Stimulated activated CD8-positive, alpha-beta memory T cell treated with anti-CD3 and anti-CD28 coated beads, Interleukin-12 subunit alpha, Interleukin-12 subunit beta, amount 100 ng/mL, for 24 hours (primary cell): ENCODE data around the gene SLC1A3.
"Not testable (repeated sequence)": the region's sequence is repeated elsewhere in the genome, so short reads cannot be mapped to it uniquely, and the experiment has no call there.

Experiments
- DNase-seq: peaks from one replicate; pipeline ENCODE4 v3.0.0-alpha.2; 2020; ENCODE audit errors: extremely low read depth

The SLC1A3 gene

DNA sequence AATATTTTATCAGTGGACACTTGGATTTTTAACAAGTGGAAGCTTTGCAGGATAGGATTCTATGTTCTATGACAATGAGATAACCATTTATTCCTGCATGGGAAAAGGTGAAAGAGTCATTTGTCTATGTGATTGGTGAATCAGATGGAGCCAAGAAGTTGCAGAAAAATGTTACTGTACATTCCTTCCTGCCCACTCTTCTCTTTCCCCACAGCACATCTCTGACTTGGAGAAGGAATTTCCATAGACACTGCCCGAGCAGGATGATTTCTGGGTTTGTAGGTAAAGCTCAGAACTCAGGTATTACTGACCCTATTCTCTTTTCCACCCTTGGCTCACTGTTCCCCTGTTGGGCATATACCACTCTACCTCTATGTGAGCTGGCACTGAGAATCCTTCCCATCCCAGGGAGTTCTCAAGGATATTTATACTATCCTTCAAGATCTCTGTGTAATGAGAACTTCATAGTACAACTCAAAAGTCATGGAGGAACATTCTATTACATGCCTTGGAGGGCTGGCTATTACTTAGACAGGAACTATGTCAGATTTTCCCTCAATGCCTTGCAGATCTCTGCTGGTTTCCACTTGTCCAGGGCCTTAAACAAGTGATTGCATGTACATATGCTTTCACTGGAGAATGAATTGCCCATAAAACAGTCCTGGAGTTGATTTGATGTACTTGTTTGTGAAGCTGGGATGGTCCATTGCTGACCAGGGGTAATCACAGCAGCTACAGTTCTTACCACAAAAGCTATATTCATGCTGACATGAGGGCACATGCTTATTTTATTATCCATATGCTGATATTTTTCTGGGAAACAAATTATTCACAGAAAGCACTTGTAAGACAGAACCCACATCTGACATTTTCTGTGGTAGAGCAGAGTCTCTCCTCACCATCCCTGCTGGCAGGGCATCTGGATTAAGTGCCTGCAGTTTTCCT lies 24.1 kb downstream of the SLC1A3 start:
- DNase-seq: no peak

DNA sequence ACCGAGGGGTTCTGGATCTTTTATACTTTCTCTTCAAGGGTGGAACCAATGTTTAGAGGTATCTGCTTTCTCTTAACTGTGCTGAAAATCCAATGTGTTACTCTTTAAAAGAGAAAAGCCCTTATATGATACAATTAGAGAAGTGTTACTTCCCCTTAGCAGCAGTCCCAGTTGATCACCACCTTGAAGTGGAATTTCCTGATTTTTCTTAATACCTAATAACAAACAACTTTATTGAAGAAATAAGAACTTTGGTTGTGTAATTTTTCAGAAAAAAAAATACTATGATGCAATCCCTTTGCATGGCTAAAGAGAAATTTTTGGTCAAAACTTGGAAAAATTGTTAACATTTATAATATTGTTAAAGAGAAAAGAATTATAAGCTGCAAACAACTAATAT lies 24.7 kb downstream of the SLC1A3 start:
- DNase-seq: no peak

DNA sequence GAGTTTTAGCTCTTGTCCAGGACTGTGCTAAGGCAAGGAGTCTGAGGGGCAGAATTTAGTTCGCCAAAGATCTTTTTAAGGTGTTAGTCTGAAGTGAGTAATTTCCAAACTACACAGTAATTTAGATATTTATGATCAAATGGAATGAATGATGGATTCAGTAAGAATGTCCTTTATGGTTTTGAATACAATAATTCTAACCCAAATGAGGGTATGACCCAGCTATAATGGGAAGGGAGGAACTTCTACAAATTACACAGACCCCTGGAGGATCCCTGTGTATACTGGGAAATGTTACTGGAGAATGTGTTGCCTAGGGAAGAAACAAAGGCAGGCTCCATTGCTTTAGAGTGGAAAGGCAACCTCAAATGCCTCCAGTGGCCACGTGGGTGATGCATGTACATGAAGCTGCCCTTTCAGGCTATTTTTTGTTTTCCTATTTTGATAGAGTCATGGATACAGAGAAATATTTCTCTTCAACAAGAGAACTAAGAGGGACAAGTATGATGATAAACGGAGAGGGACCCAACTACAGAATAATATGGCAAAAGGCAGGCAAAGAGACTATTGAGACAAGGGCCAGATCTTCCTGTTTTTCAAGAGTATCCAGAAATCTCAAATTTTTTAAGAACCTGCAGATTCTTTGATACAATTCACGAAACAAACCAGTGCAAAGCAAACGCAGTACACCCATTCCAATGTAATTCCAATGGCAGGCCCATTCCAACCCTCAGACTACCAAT lies 25.4 kb downstream of the SLC1A3 start:
- DNase-seq: no peak

GRCh38 chr5:36632363-36632664 lies 25.9 kb downstream of the SLC1A3 start:
- DNase-seq: no peak

DNA sequence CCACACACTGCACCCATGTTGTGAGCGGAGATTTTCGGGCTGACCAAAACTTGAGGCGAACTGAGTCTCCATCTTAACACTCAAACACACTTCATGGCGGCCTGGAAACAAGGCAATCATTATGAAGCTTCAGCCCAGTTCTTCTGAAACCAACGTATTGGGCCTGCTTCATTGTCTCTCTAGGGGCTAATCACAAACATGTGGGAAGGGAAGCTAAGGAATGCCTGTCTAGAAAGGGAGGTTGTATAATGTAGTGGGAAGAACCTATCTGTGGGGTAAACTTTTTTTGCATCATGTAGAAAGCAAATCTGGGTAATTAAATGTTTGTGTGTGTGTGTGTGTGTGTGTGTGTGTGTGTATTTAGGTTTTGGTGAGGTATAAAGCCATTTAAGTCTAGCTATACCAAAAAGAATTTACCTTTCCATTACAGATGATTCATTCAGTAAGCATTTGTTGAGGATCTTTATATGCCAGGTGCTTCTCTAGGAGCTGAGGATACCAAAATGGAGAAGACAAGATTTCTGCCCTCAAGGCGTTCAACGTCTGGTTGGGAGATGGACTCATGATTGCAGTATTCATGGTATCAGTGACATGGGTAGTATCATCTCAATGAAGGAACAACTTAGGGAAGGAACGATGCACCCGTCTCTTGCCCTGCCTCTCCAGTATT lies 29.4 kb downstream of the SLC1A3 start:
- no peak for DNase-seq

DNA sequence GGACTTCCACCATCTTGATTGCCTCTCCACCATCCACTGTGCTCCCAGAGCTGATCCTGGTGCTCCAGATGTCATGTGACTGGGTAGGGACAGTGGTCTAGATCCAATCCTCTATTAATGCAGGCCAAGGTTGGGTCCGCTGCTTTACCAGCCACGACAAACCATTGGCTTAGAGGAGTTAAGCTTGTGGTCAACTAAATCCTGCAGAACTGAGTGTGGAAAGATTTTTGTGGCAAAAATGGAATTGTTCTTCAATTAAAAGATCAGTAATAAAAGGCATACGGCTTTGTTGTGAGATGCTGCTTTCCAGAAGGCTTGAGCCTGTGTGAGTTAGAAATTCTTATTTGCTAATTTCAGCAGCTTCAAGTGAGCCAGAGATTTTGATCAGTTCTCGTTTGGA lies 30.7 kb downstream of the SLC1A3 start:
- no peak for DNase-seq

GRCh38 chr5:36637516-36637915 lies 31.1 kb downstream of the SLC1A3 start:
- no peak for DNase-seq

DNA sequence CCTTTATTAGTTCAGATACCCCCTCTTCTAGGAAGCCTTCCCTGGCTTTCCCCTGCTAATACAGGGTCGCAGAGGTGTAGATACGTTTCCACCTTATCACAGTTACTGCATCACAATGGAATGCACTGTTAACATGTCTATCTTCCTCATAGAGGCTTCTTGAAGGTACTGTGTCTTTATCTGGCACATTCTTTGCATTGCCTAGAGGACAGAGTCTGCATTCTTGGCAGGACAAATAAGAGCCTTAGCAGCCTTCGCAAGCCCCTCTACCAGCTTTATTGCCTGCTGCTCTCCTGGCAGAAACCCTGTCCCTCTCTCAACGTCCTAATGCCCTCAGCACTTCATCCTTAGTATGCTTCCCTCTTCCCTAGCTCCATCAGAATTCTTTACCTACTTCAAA lies 31.6 kb downstream of the SLC1A3 start:
- no peak for DNase-seq

DNA sequence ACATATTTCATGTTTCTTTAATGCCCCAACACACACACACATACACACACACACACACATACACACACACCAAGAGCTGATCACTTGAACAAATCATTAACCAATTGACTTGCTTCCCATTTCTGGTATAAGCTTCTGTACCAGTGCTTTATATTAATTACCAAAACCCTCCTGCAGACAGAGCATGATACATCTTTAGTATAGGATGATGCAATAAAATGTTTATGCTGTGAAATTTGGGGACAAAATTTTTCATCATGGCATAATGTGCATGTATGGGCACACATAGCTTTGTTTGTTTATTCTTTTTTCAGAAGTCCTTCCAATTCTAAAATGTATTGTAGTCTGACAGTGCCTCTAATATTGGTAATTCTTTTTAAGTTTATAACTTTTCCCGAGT lies 34.5 kb downstream of the SLC1A3 start:
- no peak for DNase-seq

GRCh38 chr5:36641431-36641830 lies 35.0 kb downstream of the SLC1A3 start:
- no peak for DNase-seq

- DNase-seq: no peak
These were observed 35.7 kb downstream of the SLC1A3 start for GRCh38 chr5:36642089-36642488.

DNA sequence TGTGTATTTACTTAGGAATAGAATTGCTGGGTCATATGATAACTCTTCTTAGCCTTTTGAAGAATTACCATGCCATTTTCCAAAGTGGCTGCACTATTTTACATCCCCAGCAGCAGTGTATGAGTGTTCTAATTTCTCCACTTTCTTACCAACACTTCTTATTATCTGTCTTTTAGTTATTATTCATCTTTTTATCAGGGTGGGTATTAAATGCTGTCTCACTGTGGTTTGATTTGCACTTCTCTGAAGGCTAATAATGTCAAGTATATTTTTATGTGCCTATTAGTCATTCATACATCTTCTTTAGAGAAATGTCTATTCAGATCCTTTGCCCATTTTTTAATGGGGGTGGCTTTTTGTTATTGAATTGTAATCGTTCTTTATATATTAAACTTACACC lies 36.8 kb downstream of the SLC1A3 start:
- no peak for DNase-seq

GRCh38 chr5:36643841-36644240 lies 37.4 kb downstream of the SLC1A3 start:
- DNase-seq: not testable (repeated sequence)

DNA sequence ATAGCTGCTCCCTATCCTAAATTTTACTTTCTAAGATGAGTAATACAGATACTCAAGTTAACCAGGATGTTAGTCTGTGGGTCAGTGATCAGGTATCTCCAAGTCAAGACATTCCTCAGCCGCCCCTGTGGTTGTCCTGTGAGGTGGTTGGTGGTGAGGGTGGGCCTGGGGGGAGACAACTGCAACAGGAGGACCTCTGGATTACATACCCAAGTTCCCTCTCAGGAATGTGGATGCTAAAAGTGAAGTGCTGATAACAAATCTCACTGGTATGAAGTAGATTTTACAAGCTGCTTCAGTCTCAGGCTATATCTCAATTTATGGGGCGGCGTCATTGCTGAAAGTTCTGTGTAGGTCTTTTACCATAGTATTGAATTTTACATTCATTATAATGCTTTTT lies 38.3 kb downstream of the SLC1A3 start:
- DNase-seq: no peak

- DNase-seq: no peak
These were observed 39.7 kb downstream of the SLC1A3 start for GRCh38 chr5:36646100-36646499.

DNA sequence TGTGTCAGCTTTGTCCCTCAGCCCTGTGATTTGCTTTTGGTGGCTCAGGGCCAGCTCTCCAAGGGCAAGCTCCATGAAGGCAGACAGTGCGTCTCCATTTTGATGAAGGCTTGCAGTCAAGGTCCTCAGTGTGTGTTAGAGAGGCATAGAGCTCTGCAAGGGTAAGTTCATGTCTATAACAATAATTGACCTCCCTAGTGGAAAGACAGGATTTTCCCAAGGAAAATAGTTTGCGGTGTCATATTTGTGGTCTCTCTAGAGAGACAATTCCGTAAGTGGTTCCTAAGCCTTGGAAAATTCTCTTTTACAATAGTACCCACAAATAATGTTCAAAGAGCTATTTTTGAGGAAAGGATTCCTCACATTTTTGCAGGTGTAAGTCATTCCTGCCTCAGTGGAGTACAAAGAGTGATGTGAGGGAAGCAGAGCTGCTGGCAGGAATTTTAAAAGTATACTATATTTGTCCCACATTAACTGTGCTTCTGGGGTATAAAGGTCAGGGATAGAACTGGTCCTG lies 40.2 kb downstream of the SLC1A3 start:
- no peak for DNase-seq

DNA sequence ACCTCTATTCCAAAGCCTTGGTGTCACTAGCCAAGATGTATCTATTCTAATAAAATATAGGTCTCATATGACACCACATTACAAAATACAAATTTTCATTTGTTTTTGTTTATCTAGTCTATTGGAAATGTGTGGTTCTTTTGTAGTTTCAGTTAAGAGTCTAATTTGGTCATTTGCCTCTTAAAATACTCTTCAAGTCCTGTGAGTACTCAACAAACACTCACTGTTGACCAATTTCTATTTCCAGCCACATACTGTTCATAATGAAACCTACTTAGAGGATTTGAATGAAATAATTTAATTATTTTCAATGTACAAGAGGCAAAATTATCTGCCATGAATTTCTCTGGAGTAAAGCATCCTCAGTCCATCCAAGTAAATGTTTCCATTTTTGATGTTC lies 40.6 kb downstream of the SLC1A3 start:
- no peak for DNase-seq

- DNase-seq: no peak
These were observed 42.0 kb downstream of the SLC1A3 start for GRCh38 chr5:36648426-36648825.

- DNase-seq: no peak
These were observed 45.6 kb downstream of the SLC1A3 start for GRCh38 chr5:36651761-36652685.

- DNase-seq: no peak
These were observed 46.8 kb downstream of the SLC1A3 start for GRCh38 chr5:36653044-36653705.

GRCh38 chr5:36654564-36654963 lies 48.2 kb downstream of the SLC1A3 start:
- no peak for DNase-seq
